ENCODE results near the gene SLAIN2. TPM values are rescaled to one million over a fixed set of nuclear protein-coding genes. Genes with fewer than 3 reads are reported as not detected.
"Not testable (repeated sequence)": the region's sequence is repeated elsewhere in the genome, so short reads cannot be mapped to it uniquely, and the experiment has no call there.

Gene SLAIN2
- total RNA-seq, 1 experiment from 2014 or later, result 12.5 TPM

GRCh38 chr4:48446642-48447041, 105.3 kb downstream of the SLAIN2 start:
- Histone ChIP-seq H3K9ac (ENCODE audit: low read length) (no peak overlapping the region), H3K36me3 (ENCODE audit: low read depth, low read length) (no peaks in the 10 kb centered on the region), H3K9me3 (ENCODE audit: low read length) (no peaks in the 10 kb centered on the region), H3K9me2 (replicated peaks; ENCODE audit: low read length) (no peaks in the 10 kb centered on the region), H3K79me2 (ENCODE audit: low read length) (no peaks in the 10 kb centered on the region), H3K27ac (ENCODE audit: low read length) (no peak overlapping the region), H2AFZ (ENCODE audit: low read length) (no peak overlapping the region), H4K20me1 (ENCODE audit: low read length) (no peaks in the 10 kb centered on the region), H3K27me3 (ENCODE audit: low read length) (no peaks in the 10 kb centered on the region), H3K4me3 (ENCODE audit: low read length) (no peak overlapping the region), H3F3A (ENCODE audit: low read length, unreplicated experiment) (no peaks in the 10 kb centered on the region), H3K4me2 (ENCODE audit: low read length) (no peak overlapping the region), H3K4me1 (ENCODE audit: insufficient read depth, low read length) (no peaks in the 10 kb centered on the region)
- DNase-seq, result no peak
- ChIA-PET CTCF (interaction anchor here (0.5 kb wide), 1 partner anchor 100 kb away, joined by 3 read pairs; no protein-coding TSS in a partner anchor), POLR2A (ENCODE audit: unreplicated experiment) (interaction anchor here (0.6 kb wide), 1 partner anchor 86 kb away, joined by 4 read pairs; no protein-coding TSS in a partner anchor)
- intact Hi-C loops (cut with micrococcal nuclease), result loop anchor here (5.0 kb wide), 1 partner anchor 101 kb away; no protein-coding TSS in a partner anchor
- no peak for ATAC-seq
- TF ChIP-seq CTCF (conservative IDR thresholded peaks at IDR 0.05; ENCODE audit: low read depth, low read length), result no peak
- no peak for TF ChIP-seq EZH2phosphoT487 (IDR thresholded peaks at IDR 0.05; ENCODE audit: borderline replicate concordance, low read length)
- TF ChIP-seq EZH2 (IDR thresholded peaks at IDR 0.05; ENCODE audit: low read length, unreplicated experiment), result no peak
- no TSS peak for BruUV-seq (replicated peaks)

- DNase-seq (no peak), ATAC-seq (no peak)
- POLR2A ChIA-PET (ENCODE audit: unreplicated experiment), result no interaction called here
- CTCF ChIA-PET, result no interaction called here
- H2AFZ ChIP-seq (ENCODE audit: low read length), result no peak overlapping the region
- no peak overlapping the region for H3K9ac ChIP-seq (ENCODE audit: low read length)
- no peaks in the 10 kb centered on the region for H3K79me2 ChIP-seq (ENCODE audit: low read length)
- TF ChIP-seq EZH2phosphoT487 (IDR thresholded peaks at IDR 0.05; ENCODE audit: borderline replicate concordance, low read length), result no peak
- no peak for TF ChIP-seq EZH2 (IDR thresholded peaks at IDR 0.05; ENCODE audit: low read length, unreplicated experiment)
- no peak for TF ChIP-seq CTCF (conservative IDR thresholded peaks at IDR 0.05; ENCODE audit: low read depth, low read length)
- no peaks in the 10 kb centered on the region for H3F3A ChIP-seq (ENCODE audit: low read length, unreplicated experiment)
- H3K36me3 ChIP-seq (ENCODE audit: low read depth, low read length), result no peaks in the 10 kb centered on the region
- H3K4me2 ChIP-seq (ENCODE audit: low read length), result no peak overlapping the region
- H4K20me1 ChIP-seq (ENCODE audit: low read length), result no peaks in the 10 kb centered on the region
- no peaks in the 10 kb centered on the region for H3K9me2 ChIP-seq (replicated peaks; ENCODE audit: low read length)
- BruUV-seq (replicated peaks), result no TSS peak
- no peaks in the 10 kb centered on the region for H3K9me3 ChIP-seq (ENCODE audit: low read length)
- H3K4me3 ChIP-seq (ENCODE audit: low read length), result no peak overlapping the region
- H3K27me3 ChIP-seq (ENCODE audit: low read length), result no peaks in the 10 kb centered on the region
- no peaks in the 10 kb centered on the region for H3K4me1 ChIP-seq (ENCODE audit: insufficient read depth, low read length)
- intact Hi-C loops (cut with micrococcal nuclease), result loop anchor here (5.0 kb wide), 1 partner anchor 98 kb away; no protein-coding TSS in a partner anchor
- H3K27ac ChIP-seq (ENCODE audit: low read length), result no peak overlapping the region
These were observed 107.8 kb downstream of the SLAIN2 start for GRCh38 chr4:48449151-48449550.

- Histone ChIP-seq H3F3A (ENCODE audit: low read length, unreplicated experiment) (no peaks in the 10 kb centered on the region), H4K20me1 (ENCODE audit: low read length) (no peaks in the 10 kb centered on the region), H3K27me3 (ENCODE audit: low read length) (no peaks in the 10 kb centered on the region), H3K36me3 (ENCODE audit: low read depth, low read length) (no peaks in the 10 kb centered on the region), H3K9ac (ENCODE audit: low read length) (no peak overlapping the region), H3K79me2 (ENCODE audit: low read length) (no peaks in the 10 kb centered on the region), H3K4me2 (ENCODE audit: low read length) (no peak overlapping the region), H3K9me2 (replicated peaks; ENCODE audit: low read length) (no peaks in the 10 kb centered on the region), H3K4me3 (ENCODE audit: low read length) (no peak overlapping the region), H3K27ac (ENCODE audit: low read length) (no peak overlapping the region), H2AFZ (ENCODE audit: low read length) (no peak overlapping the region), H3K9me3 (ENCODE audit: low read length) (no peaks in the 10 kb centered on the region), H3K4me1 (ENCODE audit: insufficient read depth, low read length) (no peaks in the 10 kb centered on the region)
- DNase-seq, result no peak
- intact Hi-C loops (cut with micrococcal nuclease), result no loop called here
- TF ChIP-seq EZH2 (IDR thresholded peaks at IDR 0.05; ENCODE audit: low read length, unreplicated experiment) (no peak), EZH2phosphoT487 (IDR thresholded peaks at IDR 0.05; ENCODE audit: borderline replicate concordance, low read length) (no peak), CTCF (conservative IDR thresholded peaks at IDR 0.05; ENCODE audit: low read depth, low read length) (no peak)
- ChIA-PET POLR2A (ENCODE audit: unreplicated experiment) (no interaction called here), CTCF (no interaction called here)
- BruUV-seq (replicated peaks), result no TSS peak
- no peak for ATAC-seq
These were observed 109.4 kb downstream of the SLAIN2 start for GRCh38 chr4:48450740-48451139.

- H3K9me3 ChIP-seq (ENCODE audit: low read length); CTCF ChIA-PET; H3K4me3 ChIP-seq (ENCODE audit: low read length); DNase-seq; H4K20me1 ChIP-seq (ENCODE audit: low read length); H3K36me3 ChIP-seq (ENCODE audit: low read depth, low read length); H3F3A ChIP-seq (ENCODE audit: low read length, unreplicated experiment); H3K4me2 ChIP-seq (ENCODE audit: low read length); BruUV-seq (replicated peaks); ATAC-seq; POLR2A ChIA-PET (ENCODE audit: unreplicated experiment); intact Hi-C loops (cut with micrococcal nuclease); H3K9ac ChIP-seq (ENCODE audit: low read length); H2AFZ ChIP-seq (ENCODE audit: low read length); H3K9me2 ChIP-seq (replicated peaks; ENCODE audit: low read length); H3K79me2 ChIP-seq (ENCODE audit: low read length); H3K27me3 ChIP-seq (ENCODE audit: low read length); H3K4me1 ChIP-seq (ENCODE audit: insufficient read depth, low read length); H3K27ac ChIP-seq (ENCODE audit: low read length): not testable (repeated sequence)
These were observed 110.3 kb downstream of the SLAIN2 start for GRCh38 chr4:48451656-48452055.
